ENCODE results near the gene CPN2.

The CPN2 gene

DNA sequence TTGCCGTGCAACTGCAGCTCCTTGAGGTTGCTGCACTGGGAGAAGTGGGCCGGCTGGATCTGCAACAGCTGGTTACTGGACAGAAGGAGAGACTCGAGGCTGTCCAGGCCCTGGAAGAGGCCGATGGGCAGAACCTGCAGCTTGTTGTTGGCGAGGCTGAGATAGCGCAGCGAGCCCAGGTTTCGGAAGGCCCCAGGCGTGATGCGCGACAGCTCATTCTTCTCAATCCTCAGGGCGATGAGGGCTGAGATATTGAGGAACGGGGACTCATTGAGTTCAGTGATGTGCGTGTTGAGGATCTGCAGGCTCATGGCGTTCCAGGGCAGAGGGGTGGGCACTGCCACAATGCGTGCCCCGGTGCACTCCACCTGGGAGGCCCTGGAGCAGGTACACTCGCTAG, 9.4 kb upstream of the CPN2 start:
- Histone ChIP-seq H3K9me3 (ENCODE audit: insufficient read depth, low read depth, low read length) (no peaks in the 10 kb centered on the region), H3K4me1 (ENCODE audit: insufficient read depth, low read length, poor library complexity, severe bottlenecking) (no peaks in the 10 kb centered on the region), H3K9me2 (replicated peaks; ENCODE audit: low read depth, low read length) (no peaks in the 10 kb centered on the region), H4K20me1 (ENCODE audit: insufficient read depth, low read length, poor library complexity, severe bottlenecking) (no peaks in the 10 kb centered on the region), H3K4me3 (ENCODE audit: low read length, poor library complexity, severe bottlenecking) (no peak overlapping the region), H3K4me2 (ENCODE audit: low read depth, low read length, poor library complexity, severe bottlenecking) (no peak overlapping the region), H3K27me3 (ENCODE audit: insufficient read depth, low read length, poor library complexity, severe bottlenecking) (no peaks in the 10 kb centered on the region), H3K79me2 (ENCODE audit: insufficient read depth, low read length) (no peaks in the 10 kb centered on the region), H2AFZ (ENCODE audit: low read length) (no peak overlapping the region), H3K9ac (ENCODE audit: low read depth, low read length, poor library complexity, severe bottlenecking) (no peak overlapping the region), H3F3A (ENCODE audit: low read depth) (no peaks in the 10 kb centered on the region), H3K36me3 (ENCODE audit: insufficient read depth, low read length) (no peaks in the 10 kb centered on the region)
- TF ChIP-seq, protein P1, sequence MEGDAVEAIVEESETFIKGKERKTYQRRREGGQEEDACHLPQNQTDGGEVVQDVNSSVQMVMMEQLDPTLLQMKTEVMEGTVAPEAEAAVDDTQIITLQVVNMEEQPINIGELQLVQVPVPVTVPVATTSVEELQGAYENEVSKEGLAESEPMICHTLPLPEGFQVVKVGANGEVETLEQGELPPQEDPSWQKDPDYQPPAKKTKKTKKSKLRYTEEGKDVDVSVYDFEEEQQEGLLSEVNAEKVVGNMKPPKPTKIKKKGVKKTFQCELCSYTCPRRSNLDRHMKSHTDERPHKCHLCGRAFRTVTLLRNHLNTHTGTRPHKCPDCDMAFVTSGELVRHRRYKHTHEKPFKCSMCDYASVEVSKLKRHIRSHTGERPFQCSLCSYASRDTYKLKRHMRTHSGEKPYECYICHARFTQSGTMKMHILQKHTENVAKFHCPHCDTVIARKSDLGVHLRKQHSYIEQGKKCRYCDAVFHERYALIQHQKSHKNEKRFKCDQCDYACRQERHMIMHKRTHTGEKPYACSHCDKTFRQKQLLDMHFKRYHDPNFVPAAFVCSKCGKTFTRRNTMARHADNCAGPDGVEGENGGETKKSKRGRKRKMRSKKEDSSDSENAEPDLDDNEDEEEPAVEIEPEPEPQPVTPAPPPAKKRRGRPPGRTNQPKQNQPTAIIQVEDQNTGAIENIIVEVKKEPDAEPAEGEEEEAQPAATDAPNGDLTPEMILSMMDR (conservative IDR thresholded peaks at IDR 0.05; ENCODE audit: low read length) = no peak
- TF ChIP-seq EZH2phosphoT487 (IDR thresholded peaks at IDR 0.05; ENCODE audit: borderline replicate concordance) = no peak

DNA sequence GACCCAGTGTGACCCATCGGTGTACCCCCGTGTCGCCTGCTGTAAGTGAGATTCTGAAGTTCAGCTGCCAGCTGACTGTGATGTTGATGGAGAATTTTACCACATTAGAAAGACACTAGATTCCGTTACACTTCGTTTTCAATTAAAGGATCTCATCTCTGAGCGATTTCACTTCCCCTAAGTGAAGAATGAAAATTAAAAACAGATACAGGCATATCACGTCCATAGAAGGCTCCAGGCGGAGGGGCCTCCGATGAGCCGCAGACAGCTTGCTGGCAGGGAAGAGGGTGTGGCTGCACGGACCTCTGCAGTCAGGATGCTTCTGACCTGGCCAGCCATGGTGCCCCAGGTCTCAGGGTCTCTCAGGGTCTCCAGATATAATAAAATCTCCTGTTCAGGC, 6.6 kb upstream of the CPN2 start:
- Histone ChIP-seq H3K9ac (ENCODE audit: low read depth, low read length, poor library complexity, severe bottlenecking) (no peak overlapping the region), H3K36me3 (ENCODE audit: insufficient read depth, low read length) (no peaks in the 10 kb centered on the region), H3K4me3 (ENCODE audit: low read length, poor library complexity, severe bottlenecking) (no peak overlapping the region), H4K20me1 (ENCODE audit: insufficient read depth, low read length, poor library complexity, severe bottlenecking) (no peaks in the 10 kb centered on the region), H3K4me1 (ENCODE audit: insufficient read depth, low read length, poor library complexity, severe bottlenecking) (no peaks in the 10 kb centered on the region), H3K4me2 (ENCODE audit: low read depth, low read length, poor library complexity, severe bottlenecking) (no peak overlapping the region), H3F3A (ENCODE audit: low read depth) (no peaks in the 10 kb centered on the region), H3K9me3 (ENCODE audit: insufficient read depth, low read depth, low read length) (no peaks in the 10 kb centered on the region), H2AFZ (ENCODE audit: low read length) (no peak overlapping the region), H3K27me3 (ENCODE audit: insufficient read depth, low read length, poor library complexity, severe bottlenecking) (no peaks in the 10 kb centered on the region), H3K9me2 (replicated peaks; ENCODE audit: low read depth, low read length) (no peaks in the 10 kb centered on the region), H3K79me2 (ENCODE audit: insufficient read depth, low read length) (no peaks in the 10 kb centered on the region)
- TF ChIP-seq EZH2phosphoT487 (IDR thresholded peaks at IDR 0.05; ENCODE audit: borderline replicate concordance) = no peak
- TF ChIP-seq, protein P1 (conservative IDR thresholded peaks at IDR 0.05; ENCODE audit: low read length) = no peak

DNA sequence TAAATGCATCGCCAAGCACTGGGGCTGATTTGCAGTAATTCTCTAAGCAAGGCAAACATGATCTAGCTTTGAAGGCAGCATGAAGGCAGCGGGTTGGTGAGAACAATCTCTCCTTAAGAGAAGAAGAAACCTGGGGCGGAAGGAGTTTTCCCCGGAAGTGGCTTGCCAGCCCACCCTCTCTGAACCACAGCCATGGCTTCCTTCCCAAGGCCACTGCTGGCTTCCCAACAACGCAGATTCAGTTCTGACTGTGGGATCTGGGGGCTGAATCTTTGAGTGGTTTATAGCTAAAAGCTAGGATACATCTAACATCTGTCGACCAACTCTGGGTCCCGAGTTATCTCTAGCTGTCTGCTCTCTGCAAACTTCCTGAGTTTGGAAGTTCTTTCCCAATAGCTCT, 4.3 kb upstream of the CPN2 start:
- H3K4me2 ChIP-seq (ENCODE audit: low read depth, low read length, poor library complexity, severe bottlenecking) = no peak overlapping the region
- no peak overlapping the region for H3K9ac ChIP-seq (ENCODE audit: low read depth, low read length, poor library complexity, severe bottlenecking)
- H3F3A ChIP-seq (ENCODE audit: low read depth) = no peaks in the 10 kb centered on the region
- H3K4me1 ChIP-seq (ENCODE audit: insufficient read depth, low read length, poor library complexity, severe bottlenecking) = no peaks in the 10 kb centered on the region
- no peaks in the 10 kb centered on the region for H3K9me3 ChIP-seq (ENCODE audit: insufficient read depth, low read depth, low read length)
- H4K20me1 ChIP-seq (ENCODE audit: insufficient read depth, low read length, poor library complexity, severe bottlenecking) = no peaks in the 10 kb centered on the region
- H3K9me2 ChIP-seq (replicated peaks; ENCODE audit: low read depth, low read length) = no peaks in the 10 kb centered on the region
- H3K27me3 ChIP-seq (ENCODE audit: insufficient read depth, low read length, poor library complexity, severe bottlenecking) = no peaks in the 10 kb centered on the region
- no peaks in the 10 kb centered on the region for H3K36me3 ChIP-seq (ENCODE audit: insufficient read depth, low read length)
- H3K4me3 ChIP-seq (ENCODE audit: low read length, poor library complexity, severe bottlenecking) = no peak overlapping the region
- no peak overlapping the region for H2AFZ ChIP-seq (ENCODE audit: low read length)
- no peaks in the 10 kb centered on the region for H3K79me2 ChIP-seq (ENCODE audit: insufficient read depth, low read length)
- TF ChIP-seq EZH2phosphoT487 (IDR thresholded peaks at IDR 0.05; ENCODE audit: borderline replicate concordance) = no peak
- TF ChIP-seq, protein P1 (conservative IDR thresholded peaks at IDR 0.05; ENCODE audit: low read length) = no peak
